H9 (cell line): Measurements from ENCODE around the gene PRCC. TPM values are rescaled to one million over a fixed set of nuclear protein-coding genes. Genes with fewer than 3 reads are reported as not detected.

Experiments used
- DNase-seq: peaks from one replicate; pipeline ENCODE4 v3.0.0-alpha.2; 2017
- H2AFZ ChIP-seq: one replicate; pipeline ENCODE4 v1.6.1; 2013; ENCODE audit warnings: mild to moderate bottlenecking, low read length, control low read depth, moderate library complexity
- H2AK5ac ChIP-seq: 2 replicates; pipeline ENCODE4 v1.6.1; 2013; ENCODE audit warnings: low read length, control low read depth, mixed read lengths; ENCODE audit not compliant: insufficient read length
- H2BK120ac ChIP-seq: one replicate; pipeline ENCODE4 v1.6.1; 2013; ENCODE audit warnings: low read depth, mild to moderate bottlenecking, low read length, control low read depth, inconsistent platforms; ENCODE audit not compliant: poor library complexity, severe bottlenecking
- H2BK12ac ChIP-seq: 2 replicates; pipeline ENCODE4 v1.6.1; 2013; ENCODE audit warnings: low read length, control low read depth, mixed read lengths, low read depth; ENCODE audit not compliant: insufficient read length
- H2BK15ac ChIP-seq: 2 replicates; pipeline ENCODE4 v1.6.1; 2013; ENCODE audit warnings: low read depth, low read length, control low read depth
- H2BK20ac ChIP-seq: one replicate; pipeline ENCODE4 v1.6.1; 2013; ENCODE audit warnings: low read depth, mild to moderate bottlenecking, low read length, control low read depth, inconsistent platforms; ENCODE audit not compliant: poor library complexity, severe bottlenecking
- H2BK5ac ChIP-seq: 2 replicates; pipeline ENCODE4 v1.6.1; 2013; ENCODE audit warnings: low read length, control low read depth, mixed read lengths; ENCODE audit not compliant: insufficient read length
- H3K14ac ChIP-seq: 2 replicates; pipeline ENCODE4 v1.6.1; 2013; ENCODE audit warnings: low read length, control low read depth; ENCODE audit not compliant: insufficient read depth
- H3K18ac ChIP-seq: 2 replicates; pipeline ENCODE4 v1.6.1; 2013; ENCODE audit warnings: low read depth, mild to moderate bottlenecking, mixed read lengths, low read length, control low read depth; ENCODE audit not compliant: insufficient read length
- H3K23ac ChIP-seq: 2 replicates; pipeline ENCODE4 v1.6.1; 2013; ENCODE audit warnings: low read length, control low read depth, mixed read lengths, low read depth; ENCODE audit not compliant: insufficient read length
- H3K23me2 ChIP-seq: 2 replicates; pipeline ENCODE4 v1.6.1; 2013; ENCODE audit warnings: low read depth, mild to moderate bottlenecking, mixed read lengths, low read length, control low read depth; ENCODE audit not compliant: insufficient read length, poor library complexity, severe bottlenecking
- H3K27ac ChIP-seq: 2 replicates; pipeline ENCODE4 v1.5.1; 2013; ENCODE audit warnings: low read length, control low read depth, mixed read lengths, low read depth; ENCODE audit not compliant: insufficient read length
- H3K27me3 ChIP-seq: 2 replicates; pipeline ENCODE4 v1.6.1; 2013; ENCODE audit warnings: low read length, control low read depth, inconsistent platforms; ENCODE audit not compliant: insufficient read depth
- H3K4ac ChIP-seq: 2 replicates; pipeline ENCODE4 v1.6.1; 2013; ENCODE audit warnings: low read depth, mild to moderate bottlenecking, control low read depth, inconsistent platforms, low read length, moderate library complexity
- H3K4me1 ChIP-seq: 2 replicates; pipeline ENCODE4 v1.6.1; 2013; ENCODE audit warnings: low read length, control low read depth, inconsistent platforms; ENCODE audit not compliant: insufficient read depth
- H3K4me2 ChIP-seq: 2 replicates; pipeline ENCODE4 v1.6.1; 2013; ENCODE audit warnings: low read length, control low read depth, mixed read lengths; ENCODE audit not compliant: insufficient read length, insufficient read depth
- H3K56ac ChIP-seq: 2 replicates; pipeline ENCODE4 v1.6.1; 2013; ENCODE audit warnings: low read depth, mild to moderate bottlenecking, mixed read lengths, low read length, control low read depth; ENCODE audit not compliant: insufficient read length
- H3K79me1 ChIP-seq: 2 replicates; pipeline ENCODE4 v1.6.1; 2013; ENCODE audit warnings: low read depth, mild to moderate bottlenecking, moderate library complexity, low read length, control low read depth, inconsistent platforms; ENCODE audit not compliant: insufficient read depth, poor library complexity, severe bottlenecking
- H3K79me2 ChIP-seq: 2 replicates; pipeline ENCODE4 v1.6.1; 2013; ENCODE audit warnings: low read length, control low read depth, inconsistent platforms; ENCODE audit not compliant: insufficient read depth
- H3K9ac ChIP-seq: 2 replicates; pipeline ENCODE4 v1.6.1; 2013; ENCODE audit warnings: low read length, control low read depth, mixed read lengths; ENCODE audit not compliant: insufficient read length; ENCODE audit errors: extremely low read depth
- H3K9me3 ChIP-seq: one replicate; pipeline ENCODE4 v1.6.1; 2013; ENCODE audit warnings: low read depth, low read length, inconsistent platforms; ENCODE audit not compliant: control insufficient read depth
- H3T11ph ChIP-seq: one replicate; pipeline ENCODE4 v1.6.1; 2013; ENCODE audit warnings: mild to moderate bottlenecking, low read length, control low read depth, inconsistent platforms
- H4K20me1 ChIP-seq: one replicate; pipeline ENCODE4 v1.6.1; 2013; ENCODE audit not compliant: control insufficient read depth, insufficient read length, insufficient read depth
- H4K5ac ChIP-seq: 2 replicates; pipeline ENCODE4 v1.6.1; 2013; ENCODE audit warnings: low read depth, mild to moderate bottlenecking, mixed read lengths, low read length, control low read depth; ENCODE audit not compliant: insufficient read length
- H4K8ac ChIP-seq: replicated peaks from 2 replicates; pipeline ENCODE4 v1.6.1; 2013; ENCODE audit warnings: low read length, control low read depth, mixed read lengths, low read depth; ENCODE audit not compliant: insufficient read length
- H4K91ac ChIP-seq: 2 replicates; pipeline ENCODE4 v1.6.1; 2013; ENCODE audit warnings: low read depth, mild to moderate bottlenecking, moderate library complexity, mixed read lengths, low read length, control low read depth; ENCODE audit not compliant: insufficient read length
- H3K27ac Mint-ChIP-seq, 3 experiments: 2 replicates in 2 of 3; 3 replicates in 1 of 3; pipeline ENCODE4 v1.8.0; 2020 to 2021; ENCODE audit warnings: mixed read lengths in 3 of 3, mild to moderate bottlenecking in 1 of 3, moderate library complexity in 1 of 3
- H3K27me3 Mint-ChIP-seq: 2 replicates; pipeline ENCODE4 v1.8.0; 2021; ENCODE audit warnings: low read depth, mild to moderate bottlenecking, moderate library complexity, mixed read lengths
- H3K36me3 Mint-ChIP-seq, 3 experiments: 2 replicates in 2 of 3; 3 replicates in 1 of 3; pipeline ENCODE4 v1.8.0; 2020 to 2021; ENCODE audit warnings: low read depth in 3 of 3, mixed read lengths in 3 of 3; ENCODE audit not compliant: insufficient read depth in 1 of 3
- H3K4me1 Mint-ChIP-seq, 2 experiments: 2 replicates each; pipeline ENCODE4 v1.8.0; 2020; ENCODE audit warnings: mixed read lengths in 2 of 2
- H3K4me3 Mint-ChIP-seq, 2 experiments: 2 replicates in 1 of 2; 3 replicates in 1 of 2; pipeline ENCODE4 v1.8.0; 2020 to 2021; ENCODE audit warnings: mild to moderate bottlenecking in 2 of 2, mixed read lengths in 2 of 2, moderate library complexity in 1 of 2
- H3K9me3 Mint-ChIP-seq, 2 experiments: 2 replicates in 1 of 2; 3 replicates in 1 of 2; pipeline ENCODE4 v1.8.0; 2020; ENCODE audit warnings: mild to moderate bottlenecking in 2 of 2, mixed read lengths in 2 of 2, moderate library complexity in 1 of 2
- WGBS: extraction: QIAGEN DNeasy Blood & Tissue Kit; methylation state at CpG from one replicate; pipeline ENCODE4 v1.1.7; 2013; ENCODE audit warnings: missing lambda C conversion rate, low lambda C conversion rate, mixed read lengths; ENCODE audit not compliant: insufficient read length; ENCODE audit errors: extremely low coverage; 5-methylcytosine and 5-hydroxymethylcytosine counted together
- total RNA-seq: library from RNA; stranded (reverse); gene quantifications from 2 replicates; pipeline ENCODE4 v1.2.1, GENCODE V29; 2021
- TF ChIP-seq, protein P1 (sequence below): fragments of 200-600 bp; sonication (generic); conservative IDR thresholded peaks from 3 replicates; pipeline ENCODE4 v1.8.0; 2021; ENCODE audit warnings: antibody characterized with exemption, mild to moderate bottlenecking

Gene PRCC
- total RNA-seq, 1 experiment from 2014 or later: 129 TPM

DNA sequence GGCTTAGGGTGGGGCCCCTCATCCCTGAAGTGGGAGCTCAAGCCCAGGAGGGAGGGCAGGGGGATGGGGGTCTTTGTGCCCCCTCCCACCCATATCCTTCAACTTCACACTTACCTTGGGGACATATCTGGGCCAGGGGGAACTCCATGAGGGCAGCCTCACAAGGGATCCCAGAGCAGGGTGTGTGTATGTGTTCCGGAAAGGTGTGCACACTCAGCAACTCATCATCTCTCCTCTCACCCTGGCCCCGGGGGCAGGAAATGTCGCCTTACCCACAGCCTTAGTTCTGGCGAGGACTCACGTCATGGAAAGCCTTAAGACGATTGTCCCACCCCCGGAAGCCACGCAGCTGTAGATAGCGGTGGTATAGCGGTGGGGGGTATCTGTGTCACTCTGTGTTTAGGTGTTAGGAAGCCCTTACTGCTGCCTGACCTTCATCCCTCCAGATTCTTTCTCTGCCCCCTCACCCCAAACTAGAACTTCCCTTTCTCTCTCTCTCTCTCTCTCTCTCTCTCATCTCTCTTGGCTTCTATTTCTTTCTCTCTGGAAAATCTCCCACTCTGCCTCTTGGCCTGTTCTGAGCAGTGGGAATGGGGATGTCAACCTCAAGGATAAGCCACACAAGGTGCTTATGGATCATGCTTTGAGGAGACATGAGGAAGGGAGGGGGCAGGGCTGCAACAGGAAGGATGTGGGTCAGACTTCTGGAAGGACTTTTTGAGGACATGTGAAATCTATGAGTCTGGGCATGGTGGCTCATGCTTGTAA lies 49.4 kb downstream of the PRCC start, which contains the start of gene SH2D2A:
SH2D2A (minus strand) TSS at position 288 of the 768 bp plus-strand sequence; CDS start at position 148, 140 bp downstream.
- H3K18ac ChIP-seq: no peak within 1 kb of the TSS
- no peaks in the 10 kb centered on the region for H4K20me1 ChIP-seq
- no peak within 1 kb of the TSS for H2BK12ac ChIP-seq
- no peak within 1 kb of the TSS for H3K4me2 ChIP-seq
- peaks cover 5% of the 10 kb centered on the region for H3K23me2 ChIP-seq
- H2BK20ac ChIP-seq: no peak within 1 kb of the TSS
- no peak within 1 kb of the TSS for H3T11ph ChIP-seq
- no peaks in the 10 kb centered on the region for H3K79me2 ChIP-seq
- H3K14ac ChIP-seq: no peak within 1 kb of the TSS
- H3K9me3 ChIP-seq: no peaks in the 10 kb centered on the region
- no peak within 1 kb of the TSS for H2AFZ ChIP-seq
- no peak for DNase-seq
- TF ChIP-seq, protein P1, sequence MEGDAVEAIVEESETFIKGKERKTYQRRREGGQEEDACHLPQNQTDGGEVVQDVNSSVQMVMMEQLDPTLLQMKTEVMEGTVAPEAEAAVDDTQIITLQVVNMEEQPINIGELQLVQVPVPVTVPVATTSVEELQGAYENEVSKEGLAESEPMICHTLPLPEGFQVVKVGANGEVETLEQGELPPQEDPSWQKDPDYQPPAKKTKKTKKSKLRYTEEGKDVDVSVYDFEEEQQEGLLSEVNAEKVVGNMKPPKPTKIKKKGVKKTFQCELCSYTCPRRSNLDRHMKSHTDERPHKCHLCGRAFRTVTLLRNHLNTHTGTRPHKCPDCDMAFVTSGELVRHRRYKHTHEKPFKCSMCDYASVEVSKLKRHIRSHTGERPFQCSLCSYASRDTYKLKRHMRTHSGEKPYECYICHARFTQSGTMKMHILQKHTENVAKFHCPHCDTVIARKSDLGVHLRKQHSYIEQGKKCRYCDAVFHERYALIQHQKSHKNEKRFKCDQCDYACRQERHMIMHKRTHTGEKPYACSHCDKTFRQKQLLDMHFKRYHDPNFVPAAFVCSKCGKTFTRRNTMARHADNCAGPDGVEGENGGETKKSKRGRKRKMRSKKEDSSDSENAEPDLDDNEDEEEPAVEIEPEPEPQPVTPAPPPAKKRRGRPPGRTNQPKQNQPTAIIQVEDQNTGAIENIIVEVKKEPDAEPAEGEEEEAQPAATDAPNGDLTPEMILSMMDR: no peak
- no peaks in the 10 kb centered on the region for H3K79me1 ChIP-seq
- Mint-ChIP-seq H3K27me3 (peaks cover 81% of the 10 kb centered on the region), H3K4me1 (peaks cover 16 to 25% of the 10 kb centered on the region in 2 experiments), H3K27ac (no peak within 1 kb of the TSS), H3K4me3 (no peak within 1 kb of the TSS), H3K36me3 (peaks cover 2 to 7% (median 4%) of the 10 kb centered on the region in 3 experiments; a peak in 3 of 7 replicates), H3K9me3 (no peaks in the 10 kb centered on the region; a peak in 2 of 5 replicates)
- H2BK15ac ChIP-seq: no peak within 1 kb of the TSS
- no CpG with 5 or more reads among the region's 10 CpGs for WGBS
- H3K9ac ChIP-seq: no peak within 1 kb of the TSS
- H2BK5ac ChIP-seq: no peak within 1 kb of the TSS
- H3K27ac ChIP-seq: no peak within 1 kb of the TSS
- H3K23ac ChIP-seq: no peak within 1 kb of the TSS
- H4K5ac ChIP-seq: no peak within 1 kb of the TSS
- H3K56ac ChIP-seq: no peak within 1 kb of the TSS
- no peaks in the 10 kb centered on the region for H3K4me1 ChIP-seq
- H2AK5ac ChIP-seq: no peak within 1 kb of the TSS
- peaks cover 11% of the 10 kb centered on the region; the same call in 1 of the 2 replicates for H3K27me3 ChIP-seq
- no peak within 1 kb of the TSS for H2BK120ac ChIP-seq
- no peak within 1 kb of the TSS for H4K91ac ChIP-seq
- H3K4ac ChIP-seq: no peak within 1 kb of the TSS
- no peak within 1 kb of the TSS for H4K8ac ChIP-seq
